Pancreas (tissue), 10 donors: Measurements from ENCODE around the gene ZFP69. TPM values are rescaled to one million over a fixed set of nuclear protein-coding genes. Genes with fewer than 3 reads are reported as not detected.

ENCODE experiments used
- ATAC-seq, 4 donors: fragments of 200-7000 bp; cut with Tn5 transposase; one replicate each; pipeline versions ENCODE4 v1.8.0 to v1.9.1; 2020; ENCODE audit warnings: mild to moderate bottlenecking in 4 of 4, moderate library complexity in 4 of 4
- DNase-seq, 6 donors: peaks; one replicate each; pipeline ENCODE4 v3.0.0-alpha.2; 2020
- FAIRE-seq: peaks from 2 replicates; lab custom pipeline; 2012; peaks lifted over from hg19 to GRCh38; lab: Jason Lieb, UNC
- H3K27ac ChIP-seq, 4 donors: fragments of 200-600 bp; sonication (generic); 1 replicate in 3 of 4; 2 replicates in 1 of 4; pipeline versions ENCODE4 v1.5.0 to v1.8.0; 2020
- H3K27me3 ChIP-seq, 4 donors: fragments of 200-600 bp; one replicate each; pipeline ENCODE4 v1.8.0; 2021
- H3K36me3 ChIP-seq, 3 donors: fragments of 200-600 bp; sonication (generic) in 1 of 3; one replicate each; pipeline versions ENCODE4 v1.5.0 to v1.8.0; 2020 to 2021
- H3K4me1 ChIP-seq, 3 donors: fragments of 200-600 bp; one replicate each; pipeline ENCODE4 v1.8.0; 2021
- H3K4me3 ChIP-seq, 4 donors: fragments of 200-600 bp; sonication (generic) in 2 of 4; one replicate each; pipeline versions ENCODE4 v1.5.0 to v1.8.0; 2020 to 2021
- H3K9me3 ChIP-seq, 4 donors: fragments of 200-600 bp; one replicate each; pipeline ENCODE4 v1.8.0; 2021
- CTCF ChIP-seq, 4 donors: fragments of 200-600 bp; sonication (generic) in 3 of 4; IDR thresholded peaks; one replicate each; pipeline versions ENCODE4 v1.5.0 to v1.8.0; 2021; ENCODE audit warnings: antibody characterized with exemption in 4 of 4
- WGBS, 2 donors: extraction: QIAGEN DNeasy Blood & Tissue Kit; methylation state at CpG; one replicate each; pipeline ENCODE4 v1.1.7; 2013; 5-methylcytosine and 5-hydroxymethylcytosine counted together
- intact Hi-C, 3 donors: fragments of 100-400 bp; cut with DNase I; formaldehyde crosslinking; loops; one replicate each; pipeline versions ENCODE4 v1.11.1 to v1.14.2; 2022
- polyA plus RNA-seq, 2 donors: library from polyadenylated mRNA; stranded (reverse); fragments of 200-250 nt; gene quantifications; one replicate each; pipeline ENCODE4 v1.2.3, GENCODE V29; 2013
- total RNA-seq, 6 donors: library from RNA; stranded (reverse); fragmentation: NEBNext Ultra II Directional in 4 of 6; extraction: Animal tissue kit (Norgen Biotek cat#: 25700) in 4 of 6; gene quantifications; one replicate each; pipeline versions ENCODE4 v1.2.1 to v1.2.4, GENCODE V29; 2021 to 2023
- donor health status: healthy with polysubstance abuse.
- donor health status: DM: no; HTN: no; CAD: no; lungs with moderate emphysema.
- donor health status: DM: no; HTN: no; CAD: no.
- donor health status: control.
- donor health status: control.
- donor health status: Bipolar disorder and iron deficiency.
- donor health status: DM: yes; HTN: yes; CAD: no.
- donor health status: DM: no; HTN: no; CAD: no.
- donor health status: DM: no; HTN: no; CAD: no.
- donor health status: DM: yes; HTN: yes; CAD: no.

The ZFP69 gene
- total and polyA plus RNA-seq, 8 donors = 1.2 to 2.8 (median 1.5) TPM

- 80 to 86% methylated on average over 7 of the region's 7 CpGs for WGBS, 2 donors
- Histone ChIP-seq H3K27ac (no peak overlapping the region), H3K4me1 (no peaks in the 10 kb centered on the region), H3K36me3 (peaks cover 0 to 12% (median 3%) of the 10 kb centered on the region in 3 donors), H3K4me3 (no peak overlapping the region), H3K27me3 (no peaks in the 10 kb centered on the region), H3K9me3 (no peaks in the 10 kb centered on the region)
- intact Hi-C loops = no loop called here
- no peak for FAIRE-seq
- no peak for ATAC-seq
- no peak for TF ChIP-seq CTCF (IDR thresholded peaks at IDR 0.05)
- DNase-seq = no peak
These were observed 62.2 kb downstream of the ZFP69 start for GRCh38 chr1:40539338-40539737.

Other genes with a start within 250 kb of the ZFP69 start
- not detected for gene TMCO2, start 229.4 kb upstream of the ZFP69 start, total RNA-seq
- gene TMCO2, start 229.4 kb upstream of the ZFP69 start, polyA plus RNA-seq = not detected
- 10 to 100 TPM in 5 of 6 donors, 1 to 10 TPM in 1; 9.9 to 29.8 (median 12.4) TPM for gene ZMPSTE24, start 219.1 kb upstream of the ZFP69 start, total RNA-seq
- gene ZMPSTE24, start 219.1 kb upstream of the ZFP69 start, polyA plus RNA-seq = 10 to 100 TPM in 1 of 2 donors, 1 to 10 TPM in 1; 6.9 to 17.0 TPM
- gene COL9A2, start 160.0 kb upstream of the ZFP69 start, total RNA-seq = 10 to 100 TPM in 1 of 6 donors, 1 to 10 TPM in 3, under 1 TPM in 2; 0.55 to 10.9 (median 1.8) TPM
- gene COL9A2, start 160.0 kb upstream of the ZFP69 start, polyA plus RNA-seq = 1 to 10 TPM; 5.4 to 7.5 TPM
- 10 to 100 TPM in 3 of 6 donors, 1 to 10 TPM in 3; 7.2 to 26.1 (median 12.3) TPM for gene SMAP2, start 103.6 kb upstream of the ZFP69 start, total RNA-seq
- gene SMAP2, start 103.6 kb upstream of the ZFP69 start, polyA plus RNA-seq = 10 to 100 TPM in 1 of 2 donors, 1 to 10 TPM in 1; 9.6 to 19.0 TPM
- 1 to 10 TPM; 1.0 to 2.4 (median 2.1) TPM for gene ZFP69B, start 26.8 kb upstream of the ZFP69 start, total RNA-seq
- gene ZFP69B, start 26.8 kb upstream of the ZFP69 start, polyA plus RNA-seq = under 1 TPM; 0.85 to 0.95 TPM
- gene EXO5, start 31.5 kb downstream of the ZFP69 start, total RNA-seq = 1 to 10 TPM; 1.9 to 4.5 (median 2.6) TPM
- gene EXO5, start 31.5 kb downstream of the ZFP69 start, polyA plus RNA-seq = 1 to 10 TPM; 3.2 to 6.1 TPM
- 1 to 10 TPM; 1.6 to 4.1 (median 2.9) TPM for gene ZNF684, start 54.3 kb downstream of the ZFP69 start, total RNA-seq
- 1 to 10 TPM; 2.3 to 5.3 TPM for gene ZNF684, start 54.3 kb downstream of the ZFP69 start, polyA plus RNA-seq
- gene RIMS3, start 188.4 kb downstream of the ZFP69 start, total RNA-seq = 1 to 10 TPM in 1 of 6 donors, under 1 TPM in 5; 0.55 to 2.7 (median 0.77) TPM
- gene RIMS3, start 188.4 kb downstream of the ZFP69 start, polyA plus RNA-seq = under 1 TPM; 0.49 to 0.54 TPM
- gene NFYC, start 214.4 kb downstream of the ZFP69 start, total RNA-seq = 10 to 100 TPM; 23.0 to 39.6 (median 28.2) TPM
- 10 to 100 TPM; 21.3 to 33.8 TPM for gene NFYC, start 214.4 kb downstream of the ZFP69 start, polyA plus RNA-seq